Spleen (tissue), 11 donors: Measurements from ENCODE around the gene SFXN5. TPM values are rescaled to one million over a fixed set of nuclear protein-coding genes. Genes with fewer than 3 reads are reported as not detected.

ENCODE experiments used
- DNase-seq: peaks from one replicate; pipeline ENCODE4 v3.0.0-alpha.2; 2020
- H3K27ac ChIP-seq, 8 donors: fragments of 200-600 bp; sonication (generic) in 7 of 8; 1 replicate in 4 of 8; 2 replicates in 4 of 8; pipeline versions ENCODE4 v1.5.0 to v1.8.0; 2016 to 2021; ENCODE audit warnings: inconsistent platforms in 4 of 8, mild to moderate bottlenecking in 4 of 8, moderate library complexity in 1 of 8
- H3K27me3 ChIP-seq, 7 donors: fragments of 200-600 bp; sonication (generic) in 6 of 7; replicated peaks in 1 of 7; 1 replicate in 4 of 7; 2 replicates in 3 of 7; pipeline versions ENCODE4 v1.5.0 to v1.8.0; 2016 to 2021; ENCODE audit warnings: inconsistent platforms in 3 of 7, mild to moderate bottlenecking in 1 of 7
- H3K36me3 ChIP-seq, 6 donors: fragments of 200-600 bp; sonication (generic) in 5 of 6; 1 replicate in 4 of 6; 2 replicates in 2 of 6; pipeline versions ENCODE4 v1.5.0 to v1.8.0; 2016 to 2021; ENCODE audit warnings: inconsistent platforms in 2 of 6
- H3K4me1 ChIP-seq, 6 donors: fragments of 200-600 bp; sonication (generic) in 5 of 6; 1 replicate in 3 of 6; 2 replicates in 3 of 6; pipeline versions ENCODE4 v1.5.0 to v1.8.0; 2016 to 2021; ENCODE audit warnings: inconsistent platforms in 3 of 6
- H3K4me3 ChIP-seq, 8 donors: fragments of 200-600 bp; sonication (generic) in 7 of 8; 1 replicate in 4 of 8; 2 replicates in 4 of 8; pipeline versions ENCODE4 v1.5.0 to v1.8.0; 2016 to 2021; ENCODE audit warnings: inconsistent platforms in 4 of 8, mild to moderate bottlenecking in 4 of 8, moderate library complexity in 2 of 8
- H3K9me3 ChIP-seq, 8 donors: fragments of 200-600 bp; sonication (generic) in 7 of 8; 1 replicate in 4 of 8; 2 replicates in 4 of 8; pipeline versions ENCODE4 v1.5.0 to v1.8.0; 2016 to 2021; ENCODE audit warnings: inconsistent platforms in 4 of 8
- CTCF ChIP-seq, 11 experiments: fragments of 200-600 bp in 7 of 11; fragments of 450-650 bp in 4 of 11; sonication (generic) in 4 of 11; IDR thresholded peaks in 8 of 11; conservative IDR thresholded peaks in 3 of 11; 1 replicate in 7 of 11; 2 replicates in 4 of 11; pipeline versions ENCODE4 v1.4.0 to v1.8.0; 2016 to 2021; ENCODE audit warnings: antibody characterized with exemption in 11 of 11, inconsistent platforms in 4 of 11, mild to moderate bottlenecking in 1 of 11
- POLR2A ChIP-seq, 3 donors: fragments of 450-650 bp; IDR thresholded peaks; one replicate each; pipeline ENCODE4 v1.5.1; 2017; ENCODE audit warnings: antibody characterized with exemption in 3 of 3, mild to moderate bottlenecking in 1 of 3
- POLR2AphosphoS5 ChIP-seq, 3 donors: sonication (generic); formaldehyde crosslinking; IDR thresholded peaks; one replicate each; pipeline ENCODE4 v1.5.1; 2017; ENCODE audit warnings: antibody characterized with exemption in 3 of 3
- WGBS, 5 donors: extraction: QIAGEN DNeasy Blood & Tissue Kit in 3 of 5; methylation state at CpG; one replicate each; pipeline versions ENCODE4 v1.1.5 to v1.1.7; 2013 to 2018; 5-methylcytosine and 5-hydroxymethylcytosine counted together
- intact Hi-C: fragments of 100-400 bp; cut with DNase I; formaldehyde crosslinking; loops from one replicate; pipeline ENCODE4 v1.15.0; 2023; ENCODE audit warnings: low total_unique reads
- polyA plus RNA-seq, 3 donors: library from polyadenylated mRNA; stranded (reverse); fragments of 200-250 nt; gene quantifications; one replicate each; pipeline ENCODE4 v1.2.1, GENCODE V29; 2013
- total RNA-seq, 7 donors: library from RNA; depleted of rRNA in 3 of 7; stranded (reverse); fragments of >200 nt in 3 of 7; fragmentation: NEBNext Ultra II Directional in 4 of 7; extraction: Animal tissue kit (Norgen Biotek cat#: 25700) in 4 of 7; gene quantifications; one replicate each; pipeline versions ENCODE4 v1.1.0 to v1.2.1, GENCODE V29; 2016 to 2021
- donor health status: healthy with polysubstance abuse.
- donor health status: DM: no; HTN: no; CAD: no; lungs with moderate emphysema.
- donor health status: DM: no; HTN: no; CAD: no.
- donor health status: Bipolar disorder and iron deficiency.
- donor health status: healthy.
- donor health status: DM: no; HTN: no; CAD: no.
- donor health status: DM: yes; HTN: yes; CAD: no.

Gene SFXN5
- total and polyA plus RNA-seq, 10 donors: 2.6 to 41.4 (median 22.9) TPM

- 86 to 91% (median 89%) methylated on average over 9 of the region's 9 CpGs for WGBS, 5 donors
- intact Hi-C loops: no loop called here
- Histone ChIP-seq H3K36me3 (peaks cover 0 to 60% (median 15%) of the 10 kb centered on the region in 6 donors), H3K27ac (no peak overlapping the region), H3K4me3 (no peak overlapping the region), H3K9me3 (no peaks in the 10 kb centered on the region), H3K27me3 (no peaks in the 10 kb centered on the region), H3K4me1 (no peaks in the 10 kb centered on the region)
- no peak for DNase-seq
- no peak for TF ChIP-seq POLR2AphosphoS5 (IDR thresholded peaks at IDR 0.05)
- TF ChIP-seq POLR2A (IDR thresholded peaks at IDR 0.05): no peak
- no peak for TF ChIP-seq CTCF (IDR thresholded peaks at IDR 0.05 in 8 of 11, conservative IDR thresholded peaks at IDR 0.05 in 3 of 11)
Measured at GRCh38 chr2:72945450-72946019, 126.0 kb downstream of the SFXN5 start.

- Histone ChIP-seq H3K27ac (no peak overlapping the region), H3K4me3 (no peak overlapping the region), H3K9me3 (no peaks in the 10 kb centered on the region), H3K36me3 (peaks cover 0 to 59% (median 15%) of the 10 kb centered on the region in 6 donors), H3K4me1 (no peaks in the 10 kb centered on the region), H3K27me3 (no peaks in the 10 kb centered on the region)
- no peak for DNase-seq
- 89 to 96% (median 95%) methylated on average over 15 to 16 of the region's 16 CpGs for WGBS, 5 donors
- TF ChIP-seq CTCF (IDR thresholded peaks at IDR 0.05 in 8 of 11, conservative IDR thresholded peaks at IDR 0.05 in 3 of 11) (no peak), POLR2AphosphoS5 (IDR thresholded peaks at IDR 0.05) (no peak), POLR2A (IDR thresholded peaks at IDR 0.05) (no peak)
- intact Hi-C loops: no loop called here
Measured at GRCh38 chr2:72944804-72945449, 126.6 kb downstream of the SFXN5 start.

- 76 to 92% (median 90%) methylated on average over 3 to 7 of the region's 7 CpGs for WGBS, 5 donors
- H3K9me3 ChIP-seq: no peaks in the 10 kb centered on the region
- DNase-seq: no peak
- intact Hi-C loops: no loop called here
- no peak overlapping the region for H3K4me3 ChIP-seq
- TF ChIP-seq POLR2AphosphoS5 (IDR thresholded peaks at IDR 0.05): no peak
- TF ChIP-seq CTCF (IDR thresholded peaks at IDR 0.05 in 8 of 11, conservative IDR thresholded peaks at IDR 0.05 in 3 of 11): no peak
- no peak for TF ChIP-seq POLR2A (IDR thresholded peaks at IDR 0.05)
- H3K4me1 ChIP-seq: no peaks in the 10 kb centered on the region
- peaks cover 0 to 64% (median 15%) of the 10 kb centered on the region in 6 donors for H3K36me3 ChIP-seq
- H3K27me3 ChIP-seq: no peaks in the 10 kb centered on the region
- no peak overlapping the region for H3K27ac ChIP-seq
Measured at GRCh38 chr2:72943540-72944395, 127.7 kb downstream of the SFXN5 start.
